Stomach smooth muscle (tissue), 2 donors: ENCODE measurements around the gene SHROOM3.

Source experiments
- H3K27ac ChIP-seq: one replicate; pipeline ENCODE4 v1.7.0; 2013; ENCODE audit warnings: mild to moderate bottlenecking, low read length, inconsistent platforms
- H3K27me3 ChIP-seq, 2 donors: one replicate each; pipeline ENCODE4 v1.7.0; 2013; ENCODE audit warnings: low read length in 2 of 2; ENCODE audit not compliant: insufficient read depth in 2 of 2, control insufficient read depth in 1 of 2
- H3K36me3 ChIP-seq, 2 donors: one replicate each; pipeline ENCODE4 v1.7.0; 2013; ENCODE audit warnings: low read length in 2 of 2; ENCODE audit not compliant: control insufficient read depth in 2 of 2, insufficient read depth in 2 of 2
- H3K4me1 ChIP-seq: one replicate; pipeline ENCODE4 v1.7.0; 2013; ENCODE audit warnings: low read length; ENCODE audit not compliant: control insufficient read depth, insufficient read depth
- H3K4me3 ChIP-seq, 2 donors: one replicate each; pipeline ENCODE4 v1.7.0; 2013; ENCODE audit warnings: low read length in 2 of 2
- H3K9ac ChIP-seq, 2 donors: one replicate each; pipeline ENCODE4 v1.7.0; 2013; ENCODE audit warnings: low read length in 2 of 2, mild to moderate bottlenecking in 1 of 2
- H3K9me3 ChIP-seq, 2 donors: one replicate each; pipeline ENCODE4 v1.7.0; 2013; ENCODE audit warnings: low read length in 2 of 2; ENCODE audit not compliant: control insufficient read depth in 2 of 2
- donor health status: healthy.
- donor health status: Pancreatic carcinoma.

Gene SHROOM3

DNA sequence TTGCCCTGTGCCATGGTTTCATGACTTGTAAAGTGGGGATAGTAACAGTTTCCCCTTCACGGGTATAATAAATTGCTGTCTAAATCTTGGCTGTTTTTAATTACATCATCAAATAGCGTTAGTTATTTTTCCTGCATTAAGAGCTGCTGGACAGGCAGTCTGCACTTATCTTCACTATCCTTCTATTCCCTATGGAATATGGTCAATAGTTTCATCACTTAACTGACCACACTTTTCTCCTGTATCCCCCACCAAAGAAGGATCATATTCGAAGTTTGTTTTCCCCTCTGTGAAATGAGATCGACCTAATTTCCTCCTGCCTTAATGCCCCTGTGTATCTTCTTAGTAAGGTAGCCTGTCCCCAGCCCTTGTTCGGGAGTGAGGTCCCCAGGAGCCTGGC lies 133.2 kb downstream of the SHROOM3 start:
- H3K4me3 ChIP-seq: no peak overlapping the region
- H3K27ac ChIP-seq: no peak overlapping the region
- peaks cover 14% of the 10 kb centered on the region for H3K4me1 ChIP-seq
- H3K9me3 ChIP-seq: no peaks in the 10 kb centered on the region
- no peaks in the 10 kb centered on the region for H3K36me3 ChIP-seq
- no peaks in the 10 kb centered on the region for H3K27me3 ChIP-seq
- no peak overlapping the region for H3K9ac ChIP-seq

DNA sequence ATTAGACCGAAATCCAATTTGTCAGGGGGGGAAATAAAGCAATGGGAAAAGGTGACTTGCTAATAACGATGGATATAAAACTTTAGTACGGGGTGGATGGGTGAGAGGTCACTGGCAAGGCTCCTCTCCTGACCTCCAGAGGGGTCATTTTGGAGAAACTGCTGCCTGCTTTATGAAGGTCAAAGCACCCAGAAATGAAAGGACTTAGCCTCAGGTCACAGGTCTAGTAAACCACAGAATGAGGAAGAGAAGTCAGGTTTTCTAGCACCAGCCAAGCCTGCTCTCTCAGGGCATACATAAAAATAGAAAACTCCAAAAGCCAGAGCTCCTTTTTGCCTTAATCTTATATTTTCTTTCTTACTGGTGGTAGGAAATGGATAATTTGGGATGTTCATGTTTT lies 134.2 kb downstream of the SHROOM3 start:
- Histone ChIP-seq H3K4me1 (peaks cover 5% of the 10 kb centered on the region), H3K27ac (no peak overlapping the region), H3K9me3 (no peaks in the 10 kb centered on the region), H3K4me3 (no peak overlapping the region), H3K36me3 (no peaks in the 10 kb centered on the region), H3K9ac (no peak overlapping the region), H3K27me3 (no peaks in the 10 kb centered on the region)

DNA sequence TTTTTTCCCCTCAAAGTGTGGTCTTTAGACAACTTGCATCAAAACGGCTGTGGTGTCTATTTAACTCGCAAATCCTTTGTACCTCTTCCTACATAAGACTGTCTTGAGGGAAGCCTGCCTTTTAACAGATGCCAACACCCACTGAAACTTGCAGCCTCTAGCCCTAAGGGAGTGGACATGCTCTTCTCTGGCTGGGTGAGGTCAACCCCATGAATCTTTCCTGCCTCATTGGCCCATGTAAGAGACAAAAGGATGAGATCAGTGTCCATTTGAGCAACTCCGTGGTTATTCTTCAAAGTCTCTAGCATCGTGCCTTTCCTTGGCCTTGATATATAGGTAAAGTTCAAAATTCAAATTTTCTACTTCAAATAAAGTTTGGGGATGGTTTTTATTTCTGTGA lies 134.7 kb downstream of the SHROOM3 start:
- H3K4me1 ChIP-seq: peaks cover 4% of the 10 kb centered on the region
- H3K27ac ChIP-seq: no peak overlapping the region
- H3K9me3 ChIP-seq: no peaks in the 10 kb centered on the region
- no peak overlapping the region for H3K9ac ChIP-seq
- H3K36me3 ChIP-seq: no peaks in the 10 kb centered on the region
- H3K27me3 ChIP-seq: no peaks in the 10 kb centered on the region
- no peak overlapping the region for H3K4me3 ChIP-seq

DNA sequence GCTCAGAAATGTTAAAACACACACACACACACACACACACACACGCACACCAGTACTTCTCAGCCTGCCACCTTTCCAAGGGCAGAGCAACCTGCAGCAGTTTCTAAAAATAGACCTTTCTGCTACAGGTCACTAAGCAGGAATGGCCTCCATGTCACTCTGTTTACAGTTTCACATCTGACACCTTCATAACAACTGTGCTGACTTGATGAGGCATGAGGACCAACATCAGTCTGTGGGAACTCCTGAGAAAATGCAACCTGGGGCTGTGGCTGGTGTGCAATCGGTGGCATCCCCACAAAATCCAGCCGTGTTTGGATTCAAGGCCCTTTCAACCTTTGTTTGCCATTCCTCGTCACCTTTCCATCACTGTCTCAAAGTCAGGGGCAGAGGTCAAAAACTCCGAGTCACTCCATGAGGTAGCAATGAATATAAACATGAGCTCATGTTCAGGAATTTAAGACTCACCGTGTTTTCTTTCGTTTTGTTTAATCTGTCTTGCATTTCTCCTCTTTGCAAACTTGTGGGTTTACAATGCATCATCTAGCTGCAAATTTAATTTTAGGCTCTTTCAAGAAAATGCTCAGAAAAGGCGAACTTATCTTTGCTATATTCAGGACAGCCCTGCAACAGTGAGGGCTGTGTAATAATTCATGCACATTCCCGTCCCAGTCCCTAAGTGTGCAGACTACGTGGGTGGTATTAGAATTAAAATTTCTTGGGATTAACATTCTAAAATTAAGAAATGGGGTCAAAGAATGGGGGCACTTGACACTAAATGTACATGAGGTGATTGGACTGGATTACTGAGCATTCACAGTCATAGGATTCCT lies 135.3 kb downstream of the SHROOM3 start:
- Histone ChIP-seq H3K4me1 (peaks cover 4% of the 10 kb centered on the region), H3K27ac (no peak overlapping the region), H3K36me3 (no peaks in the 10 kb centered on the region), H3K9me3 (no peaks in the 10 kb centered on the region), H3K27me3 (no peaks in the 10 kb centered on the region), H3K4me3 (peak overlapping the region; percentile 17 to 44), H3K9ac (no peak overlapping the region)

DNA sequence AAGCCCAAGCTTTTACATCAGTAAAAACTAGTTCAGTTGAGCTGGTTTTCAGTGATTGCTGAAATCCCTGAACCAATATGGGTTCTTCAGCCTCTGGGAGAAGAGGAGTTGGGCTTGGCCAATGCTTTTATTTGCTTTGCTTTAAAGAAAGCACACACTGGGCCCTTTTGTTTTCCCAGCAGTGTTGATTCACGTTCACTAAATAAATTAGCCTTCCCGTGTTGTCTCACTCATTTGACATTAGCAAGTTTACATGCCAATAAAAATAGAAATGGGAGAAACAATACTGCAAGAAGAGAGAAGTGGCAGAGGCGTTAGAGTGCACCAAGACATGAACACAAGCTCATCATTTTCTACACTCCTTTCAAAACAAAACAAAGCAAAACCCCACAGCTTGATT lies 136.2 kb downstream of the SHROOM3 start:
- Histone ChIP-seq H3K27ac (no peak overlapping the region), H3K27me3 (no peaks in the 10 kb centered on the region), H3K4me1 (peaks cover 4% of the 10 kb centered on the region)

DNA sequence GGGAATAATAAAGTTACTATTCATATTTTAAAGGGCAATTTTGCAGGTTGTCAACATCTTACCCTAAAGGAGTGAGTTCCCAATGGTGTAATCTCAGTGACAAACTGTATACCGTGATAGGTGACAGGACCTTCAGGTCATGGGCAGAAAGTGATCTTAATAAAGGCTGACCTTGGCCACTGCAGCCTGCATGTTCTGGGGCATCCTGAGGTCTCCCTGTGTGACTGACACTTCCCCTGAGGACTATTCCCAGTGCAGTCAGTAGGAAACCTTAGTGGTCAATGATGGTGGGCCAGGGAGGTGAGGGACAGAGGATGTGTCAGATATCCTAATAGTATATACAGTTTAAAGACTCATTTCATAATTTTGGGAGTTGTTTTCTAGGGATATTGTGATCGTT lies 137.2 kb downstream of the SHROOM3 start:
- no peaks in the 10 kb centered on the region for H3K36me3 ChIP-seq
- H3K4me1 ChIP-seq: peaks cover 4% of the 10 kb centered on the region
- H3K9me3 ChIP-seq: no peaks in the 10 kb centered on the region
- no peak overlapping the region for H3K4me3 ChIP-seq
- H3K27ac ChIP-seq: no peak overlapping the region
- H3K27me3 ChIP-seq: no peaks in the 10 kb centered on the region
- H3K9ac ChIP-seq: no peak overlapping the region

More for the DNA sequence above, 136.2 kb downstream of the SHROOM3 start:
- no peaks in the 10 kb centered on the region for H3K9me3 ChIP-seq
- no peaks in the 10 kb centered on the region for H3K36me3 ChIP-seq
- no peak overlapping the region for H3K9ac ChIP-seq
- no peak overlapping the region for H3K4me3 ChIP-seq

DNA sequence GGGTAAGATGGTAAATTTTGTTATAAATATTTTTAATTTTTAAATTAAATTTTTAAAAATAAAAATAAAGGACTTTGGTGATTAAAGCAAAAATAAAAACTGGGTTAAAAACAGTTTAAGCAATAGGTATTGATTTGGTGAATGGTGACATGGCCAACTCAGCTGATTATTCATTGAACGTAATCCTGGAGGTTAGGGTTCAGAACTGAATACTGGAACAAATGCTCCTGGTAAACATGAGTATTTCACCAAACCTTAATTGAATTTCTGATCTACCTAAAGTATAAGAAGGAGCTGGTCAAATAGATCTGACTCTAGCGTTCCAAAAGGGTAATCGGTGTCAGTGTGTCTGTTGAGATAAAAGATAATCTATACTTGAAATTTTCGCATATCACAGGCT lies 141.8 kb downstream of the SHROOM3 start:
- Histone ChIP-seq H3K36me3 (no peaks in the 10 kb centered on the region), H3K27me3 (no peaks in the 10 kb centered on the region), H3K4me1 (no peaks in the 10 kb centered on the region), H3K27ac (no peak overlapping the region), H3K9me3 (no peaks in the 10 kb centered on the region), H3K9ac (no peak overlapping the region), H3K4me3 (no peak overlapping the region)

DNA sequence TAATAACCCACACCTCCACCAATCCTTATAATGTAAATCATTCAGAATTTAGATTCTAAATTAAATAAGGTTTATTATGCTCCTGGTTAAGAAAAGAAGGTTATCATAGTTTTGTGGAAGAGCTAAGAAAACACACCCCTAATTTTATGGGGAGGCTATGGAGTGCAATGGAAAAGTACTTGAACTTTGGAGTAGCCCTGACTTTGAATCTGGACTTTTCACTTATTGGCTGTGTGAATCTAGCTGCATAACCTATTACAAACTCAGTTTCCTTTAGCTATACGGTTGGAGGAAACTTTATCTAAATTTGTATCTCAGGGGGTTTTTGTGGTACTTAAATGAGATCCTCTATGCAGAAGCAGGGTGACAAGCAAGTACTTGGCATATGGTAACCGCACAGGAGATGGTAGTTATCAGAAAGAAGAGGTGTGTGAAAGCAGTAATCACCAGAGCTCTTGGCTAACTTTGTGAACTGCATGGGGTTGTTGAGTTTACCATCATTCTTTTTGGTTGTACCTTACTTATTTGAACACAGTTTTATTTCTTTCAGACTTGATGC lies 143.1 kb downstream of the SHROOM3 start:
- Histone ChIP-seq H3K4me3 (no peak overlapping the region), H3K36me3 (no peaks in the 10 kb centered on the region), H3K9me3 (no peaks in the 10 kb centered on the region), H3K9ac (no peak overlapping the region), H3K4me1 (no peaks in the 10 kb centered on the region), H3K27ac (no peak overlapping the region), H3K27me3 (no peaks in the 10 kb centered on the region)

DNA sequence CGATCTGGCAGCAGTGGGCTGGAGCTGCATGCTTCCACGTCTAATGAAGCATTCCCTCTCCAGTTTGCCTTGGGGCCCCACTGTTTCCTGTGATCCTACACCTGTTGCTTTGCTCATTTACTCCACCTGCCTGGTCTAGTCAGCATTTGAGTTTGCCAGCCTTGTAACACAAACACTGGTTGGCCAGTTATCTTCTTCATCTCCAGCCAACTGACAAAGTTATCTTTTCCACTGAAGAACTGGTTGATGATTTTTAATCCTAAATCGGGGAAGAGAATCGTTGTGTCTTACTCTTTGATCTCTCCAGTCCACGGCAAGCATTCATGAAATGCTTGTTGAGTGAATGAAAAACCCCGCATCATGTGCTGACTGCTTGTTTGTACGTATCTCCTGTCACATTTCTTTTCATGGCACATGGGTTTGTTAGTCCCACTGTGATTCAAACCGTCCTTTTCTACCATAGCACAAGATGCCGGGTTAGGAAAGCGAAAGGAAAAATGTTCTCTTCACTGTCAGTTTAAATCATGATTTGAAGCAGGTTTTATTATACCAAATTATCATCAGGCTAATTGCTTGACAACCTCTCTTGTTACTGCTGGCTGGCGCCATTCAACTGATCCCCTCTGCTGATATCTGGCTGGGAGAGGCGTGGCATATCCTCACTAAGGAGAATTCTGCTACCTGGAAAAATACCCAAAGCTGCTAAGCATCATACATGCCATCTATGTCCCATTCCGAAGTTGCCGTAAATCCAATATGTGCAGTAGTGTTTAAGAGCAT lies 144.8 kb downstream of the SHROOM3 start:
- Histone ChIP-seq H3K27me3 (no peaks in the 10 kb centered on the region), H3K36me3 (no peaks in the 10 kb centered on the region), H3K27ac (no peak overlapping the region), H3K9ac (no peak overlapping the region), H3K4me3 (no peak overlapping the region), H3K9me3 (no peaks in the 10 kb centered on the region), H3K4me1 (peaks cover 5% of the 10 kb centered on the region)

DNA sequence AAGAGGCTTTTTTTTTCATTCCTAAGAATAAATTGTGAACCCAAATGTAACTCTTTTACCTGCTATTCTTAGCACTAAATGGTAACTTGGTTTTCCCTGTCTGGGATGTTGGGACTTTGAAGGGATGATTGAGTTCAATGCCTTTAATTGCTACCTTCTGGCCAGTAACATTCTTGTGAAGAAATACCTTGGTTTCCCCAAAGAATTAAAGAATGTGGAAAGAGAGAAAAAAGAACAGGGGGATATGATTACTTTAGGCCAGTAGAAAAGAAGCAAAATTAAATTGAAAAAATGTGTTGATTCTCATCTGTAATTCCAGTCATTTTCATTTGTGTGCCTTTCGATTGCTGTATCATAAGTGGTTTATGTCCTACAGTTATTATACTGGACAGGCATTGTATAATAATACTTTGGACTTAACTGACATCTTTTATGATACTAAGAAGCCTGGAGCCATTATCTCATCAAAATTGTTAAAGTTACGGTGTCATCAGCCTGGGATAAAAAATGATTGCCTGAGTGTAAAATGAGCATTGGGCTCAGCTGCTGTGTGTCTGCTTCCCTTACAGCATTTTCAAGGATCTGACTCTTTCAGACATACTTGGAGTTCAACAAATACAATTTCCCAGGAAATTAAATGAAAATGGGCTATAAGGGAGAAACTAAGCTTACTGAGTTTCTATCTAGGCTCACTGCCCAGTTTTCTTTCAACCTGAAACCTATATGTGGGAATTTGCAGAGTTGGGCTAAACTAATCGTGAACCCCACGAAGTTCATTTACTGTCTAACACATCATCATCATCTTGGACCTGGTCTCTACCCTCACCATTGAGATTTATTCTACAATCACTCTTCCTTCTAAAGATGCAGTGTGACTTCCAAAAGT lies 146.3 kb downstream of the SHROOM3 start:
- Histone ChIP-seq H3K36me3 (no peaks in the 10 kb centered on the region), H3K4me1 (peaks cover 5% of the 10 kb centered on the region), H3K4me3 (no peak overlapping the region), H3K9me3 (no peaks in the 10 kb centered on the region), H3K27me3 (no peaks in the 10 kb centered on the region), H3K9ac (no peak overlapping the region), H3K27ac (no peak overlapping the region)
